Measurements from ENCODE around the gene POM121L2. TPM values are rescaled to one million over a fixed set of nuclear protein-coding genes. Genes with fewer than 3 reads are reported as not detected.

The POM121L2 gene
- total and polyA plus RNA-seq, 9 of the 15 experiments (the other 6 are each of a cell fraction or from before 2014, with no cell fraction given) = 0.23 to 0.45 TPM; not detected in 7

DNA sequence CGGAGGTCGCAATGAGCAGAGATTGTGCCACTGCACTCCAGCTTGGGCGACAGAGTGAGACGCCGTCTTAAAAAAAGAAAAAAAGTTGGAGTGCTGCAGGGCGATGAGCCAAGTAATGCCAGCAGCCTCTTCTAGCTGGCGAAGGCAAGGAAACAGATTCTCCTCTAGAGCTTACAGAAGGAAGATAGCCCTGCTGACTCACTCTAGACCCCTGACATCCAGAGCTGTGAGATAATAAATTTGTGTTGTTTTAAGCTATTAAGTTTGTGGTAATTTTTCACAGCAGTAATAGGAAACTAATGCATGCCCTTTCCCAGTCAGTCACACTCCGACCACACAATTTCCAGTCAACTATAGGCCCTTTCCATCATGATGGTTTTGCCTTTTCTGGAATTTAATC lies 48.2 kb downstream of the POM121L2 start (continued):
- TF ChIP-seq, protein P1, sequence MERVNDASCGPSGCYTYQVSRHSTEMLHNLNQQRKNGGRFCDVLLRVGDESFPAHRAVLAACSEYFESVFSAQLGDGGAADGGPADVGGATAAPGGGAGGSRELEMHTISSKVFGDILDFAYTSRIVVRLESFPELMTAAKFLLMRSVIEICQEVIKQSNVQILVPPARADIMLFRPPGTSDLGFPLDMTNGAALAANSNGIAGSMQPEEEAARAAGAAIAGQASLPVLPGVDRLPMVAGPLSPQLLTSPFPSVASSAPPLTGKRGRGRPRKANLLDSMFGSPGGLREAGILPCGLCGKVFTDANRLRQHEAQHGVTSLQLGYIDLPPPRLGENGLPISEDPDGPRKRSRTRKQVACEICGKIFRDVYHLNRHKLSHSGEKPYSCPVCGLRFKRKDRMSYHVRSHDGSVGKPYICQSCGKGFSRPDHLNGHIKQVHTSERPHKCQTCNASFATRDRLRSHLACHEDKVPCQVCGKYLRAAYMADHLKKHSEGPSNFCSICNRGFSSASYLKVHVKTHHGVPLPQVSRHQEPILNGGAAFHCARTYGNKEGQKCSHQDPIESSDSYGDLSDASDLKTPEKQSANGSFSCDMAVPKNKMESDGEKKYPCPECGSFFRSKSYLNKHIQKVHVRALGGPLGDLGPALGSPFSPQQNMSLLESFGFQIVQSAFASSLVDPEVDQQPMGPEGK (CRISPR knock-in tag; IDR thresholded peaks at IDR 0.05; ENCODE audit: borderline replicate concordance) = no peak
- TF ChIP-seq ARNT (IDR thresholded peaks at IDR 0.05) (peak in 1 of 2 experiments; percentile 59; a peak in 1 of 4 replicates), MAFK (IDR thresholded peaks at IDR 0.05; ENCODE audit: low read length) (0 out of 2 replicates have a peak, but pooled peaks have one; percentile 5), NR1H2 (CRISPR knock-in tag; IDR thresholded peaks at IDR 0.05) (no peak), FOXA3 (CRISPR knock-in tag; conservative IDR thresholded peaks at IDR 0.05 in 1 of 2, IDR thresholded peaks at IDR 0.05 in 1 of 2) (no peak), NCOA4 (IDR thresholded peaks at IDR 0.05; ENCODE audit: partially characterized antibody) (no peak), HMG20A (CRISPR knock-in tag; conservative IDR thresholded peaks at IDR 0.05) (no peak), ZZZ3 (IDR thresholded peaks at IDR 0.05) (no peak), HES1 (IDR thresholded peaks at IDR 0.05; ENCODE audit: low read depth) (no peak), KAT8 (IDR thresholded peaks at IDR 0.05; ENCODE audit: low read depth) (no peak), DNMT1 (IDR thresholded peaks at IDR 0.05) (no peak), PCBP2 (IDR thresholded peaks at IDR 0.05; ENCODE audit: low read depth, low read length, poor library complexity, severe bottlenecking) (no peak), GABPB1 (CRISPR knock-in tag; IDR thresholded peaks at IDR 0.05) (no peak), HLTF (IDR thresholded peaks at IDR 0.05) (no peak), SMARCB1 (IDR thresholded peaks at IDR 0.05; ENCODE audit: insufficient read length, low read depth) (no peak), THRA (IDR thresholded peaks at IDR 0.05) (no peak), ADNP (tag; IDR thresholded peaks at IDR 0.05) (no peak), KAT7 (CRISPR knock-in tag; IDR thresholded peaks at IDR 0.05; ENCODE audit: borderline replicate concordance) (no peak), NFE2 (IDR thresholded peaks at IDR 0.05; ENCODE audit: low read depth) (peak; percentile 45; the same call in 1 of the 2 replicates)
- TF ChIP-seq, protein P2, sequence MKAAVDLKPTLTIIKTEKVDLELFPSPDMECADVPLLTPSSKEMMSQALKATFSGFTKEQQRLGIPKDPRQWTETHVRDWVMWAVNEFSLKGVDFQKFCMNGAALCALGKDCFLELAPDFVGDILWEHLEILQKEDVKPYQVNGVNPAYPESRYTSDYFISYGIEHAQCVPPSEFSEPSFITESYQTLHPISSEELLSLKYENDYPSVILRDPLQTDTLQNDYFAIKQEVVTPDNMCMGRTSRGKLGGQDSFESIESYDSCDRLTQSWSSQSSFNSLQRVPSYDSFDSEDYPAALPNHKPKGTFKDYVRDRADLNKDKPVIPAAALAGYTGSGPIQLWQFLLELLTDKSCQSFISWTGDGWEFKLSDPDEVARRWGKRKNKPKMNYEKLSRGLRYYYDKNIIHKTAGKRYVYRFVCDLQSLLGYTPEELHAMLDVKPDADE (conservative IDR thresholded peaks at IDR 0.05; ENCODE audit: control insufficient read depth, low read depth, low read length) = no peak
- TF ChIP-seq, protein P3, sequence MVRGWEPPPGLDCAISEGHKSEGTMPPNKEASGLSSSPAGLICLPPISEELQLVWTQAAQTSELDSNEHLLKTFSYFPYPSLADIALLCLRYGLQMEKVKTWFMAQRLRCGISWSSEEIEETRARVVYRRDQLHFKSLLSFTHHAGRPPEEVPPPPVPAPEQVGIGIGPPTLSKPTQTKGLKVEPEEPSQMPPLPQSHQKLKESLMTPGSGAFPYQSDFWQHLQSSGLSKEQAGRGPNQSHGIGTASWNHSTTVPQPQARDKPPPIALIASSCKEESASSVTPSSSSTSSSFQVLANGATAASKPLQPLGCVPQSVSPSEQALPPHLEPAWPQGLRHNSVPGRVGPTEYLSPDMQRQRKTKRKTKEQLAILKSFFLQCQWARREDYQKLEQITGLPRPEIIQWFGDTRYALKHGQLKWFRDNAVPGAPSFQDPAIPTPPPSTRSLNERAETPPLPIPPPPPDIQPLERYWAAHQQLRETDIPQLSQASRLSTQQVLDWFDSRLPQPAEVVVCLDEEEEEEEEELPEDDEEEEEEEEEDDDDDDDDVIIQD (CRISPR knock-in tag; IDR thresholded peaks at IDR 0.05) = no peak
